Type B pancreatic cell (in vitro differentiated cells): ENCODE results near the gene ANXA2. TPM values are rescaled to one million over a fixed set of nuclear protein-coding genes. Genes with fewer than 3 reads are reported as not detected.

ENCODE experiments used
- DNase-seq: peaks from one replicate; pipeline ENCODE4 v3.0.0; 2021; ENCODE audit warnings: mixed read lengths; ENCODE audit not compliant: unreplicated experiment; ENCODE audit errors: extremely low spot score
- H3K27ac Mint-ChIP-seq: 2 replicates; pipeline ENCODE4 v1.8.0; 2021; ENCODE audit warnings: mild to moderate bottlenecking, mixed read lengths
- H3K27me3 Mint-ChIP-seq: 2 replicates; pipeline ENCODE4 v1.8.0; 2021; ENCODE audit warnings: mixed read lengths
- H3K36me3 Mint-ChIP-seq: 2 replicates; pipeline ENCODE4 v1.8.0; 2021; ENCODE audit warnings: mixed read lengths
- H3K4me1 Mint-ChIP-seq: one replicate; pipeline ENCODE4 v1.8.0; 2021; ENCODE audit warnings: mixed read lengths; ENCODE audit not compliant: unreplicated experiment
- H3K4me3 Mint-ChIP-seq: 2 replicates; pipeline ENCODE4 v1.8.0; 2021; ENCODE audit warnings: mild to moderate bottlenecking, mixed read lengths
- H3K9me3 Mint-ChIP-seq: 2 replicates; pipeline ENCODE4 v1.8.0; 2021; ENCODE audit warnings: mixed read lengths
- CTCF ChIP-seq: fragments of 200-600 bp; sonication (generic); conservative IDR thresholded peaks from 2 replicates; pipeline ENCODE4 v1.5.0; 2021; ENCODE audit warnings: antibody characterized with exemption, mild to moderate bottlenecking
- total RNA-seq: library from RNA; stranded (reverse); gene quantifications from 2 replicates; pipeline ENCODE4 v1.2.1, GENCODE V29; 2021; ENCODE audit warnings: low replicate concordance

The ANXA2 gene
- total RNA-seq, 1 donor from 2014 or later: 493 TPM

- Mint-ChIP-seq H3K27me3 (peaks cover under 1% of the 10 kb centered on the region), H3K4me3 (peak overlapping the region; percentile 72), H3K9me3 (peaks cover 6% of the 10 kb centered on the region), H3K4me1 (peaks cover 65% of the 10 kb centered on the region), H3K27ac (peak overlapping the region; percentile 97), H3K36me3 (peaks cover 50% of the 10 kb centered on the region)
- DNase-seq: no peak
- no peak for TF ChIP-seq CTCF
Measured at GRCh38 chr15:60390231-60390630, 7.6 kb downstream of the ANXA2 start.

- H3K27me3 Mint-ChIP-seq: no peaks in the 10 kb centered on the region
- peaks cover 6% of the 10 kb centered on the region for H3K9me3 Mint-ChIP-seq
- TF ChIP-seq CTCF: no peak
- no peak for DNase-seq
- peak overlapping the region; percentile 97 for H3K27ac Mint-ChIP-seq
- H3K36me3 Mint-ChIP-seq: peaks cover 45% of the 10 kb centered on the region
- H3K4me3 Mint-ChIP-seq: peak overlapping the region; percentile 72
- H3K4me1 Mint-ChIP-seq: peaks cover 57% of the 10 kb centered on the region
Measured at GRCh38 chr15:60389261-60390077, 8.3 kb downstream of the ANXA2 start.

- no peak for DNase-seq
- Mint-ChIP-seq H3K4me1 (peaks cover 38% of the 10 kb centered on the region), H3K27me3 (no peaks in the 10 kb centered on the region), H3K27ac (peak overlapping the region; percentile 84), H3K9me3 (peaks cover 6% of the 10 kb centered on the region), H3K4me3 (peak overlapping the region; percentile 56), H3K36me3 (peaks cover 49% of the 10 kb centered on the region)
- no peak for TF ChIP-seq CTCF
Measured at GRCh38 chr15:60387321-60387720, 10.5 kb downstream of the ANXA2 start.

GRCh38 chr15:60386615-60387014, 11.2 kb downstream of the ANXA2 start:
- DNase-seq: no peak
- peaks cover 35% of the 10 kb centered on the region for H3K4me1 Mint-ChIP-seq
- H3K36me3 Mint-ChIP-seq: peaks cover 50% of the 10 kb centered on the region
- TF ChIP-seq CTCF: no peak
- peaks cover 6% of the 10 kb centered on the region for H3K9me3 Mint-ChIP-seq
- peak overlapping the region; percentile 84 for H3K27ac Mint-ChIP-seq
- H3K4me3 Mint-ChIP-seq: peak overlapping the region; percentile 56
- H3K27me3 Mint-ChIP-seq: no peaks in the 10 kb centered on the region

- no peak for TF ChIP-seq CTCF
- peaks cover 6% of the 10 kb centered on the region for H3K9me3 Mint-ChIP-seq
- no peak for DNase-seq
- peaks cover 55% of the 10 kb centered on the region for H3K36me3 Mint-ChIP-seq
- peaks cover 36% of the 10 kb centered on the region for H3K4me1 Mint-ChIP-seq
- H3K27ac Mint-ChIP-seq: peak overlapping the region; percentile 84
- peak overlapping the region; percentile 56 for H3K4me3 Mint-ChIP-seq
- H3K27me3 Mint-ChIP-seq: no peaks in the 10 kb centered on the region
Measured at GRCh38 chr15:60385620-60386552, 11.9 kb downstream of the ANXA2 start.
